Measurements from ENCODE around the gene SERINC5. TPM values are rescaled to one million over a fixed set of nuclear protein-coding genes. Genes with fewer than 3 reads are reported as not detected.

Gene SERINC5
- total RNA-seq, 1 experiment from 2014 or later, result 52.3 TPM

DNA sequence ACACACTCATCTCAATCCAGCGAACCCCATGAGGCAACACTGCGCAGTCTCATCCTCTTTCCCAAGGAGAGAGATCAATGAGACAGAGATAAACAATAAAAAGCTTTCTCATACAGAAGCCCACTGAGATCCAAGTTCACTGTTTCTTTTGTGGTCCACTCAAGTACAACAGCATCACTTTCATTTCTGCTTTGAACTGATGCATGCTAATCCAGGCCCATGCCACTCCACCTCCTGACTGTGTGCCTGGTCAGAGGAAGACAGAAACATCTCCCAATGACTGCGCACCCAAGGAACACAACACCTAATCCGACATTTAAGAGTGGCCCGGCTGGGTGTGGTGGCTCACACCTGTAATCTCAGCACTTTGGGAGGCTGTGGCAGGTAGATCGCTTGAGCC is 104.0 kb downstream of the SERINC5 start:
- Histone ChIP-seq H2BK20ac (ENCODE audit: low read depth, low read length, poor library complexity, severe bottlenecking) (no peak overlapping the region), H2BK120ac (ENCODE audit: low read depth, low read length, poor library complexity, severe bottlenecking) (no peak overlapping the region), H3K56ac (ENCODE audit: insufficient read length, low read depth, low read length) (no peak overlapping the region), H3K4ac (ENCODE audit: low read depth, low read length) (no peak overlapping the region), H3K27me3 (ENCODE audit: insufficient read depth, low read length) (no peaks in the 10 kb centered on the region), H3K4me1 (ENCODE audit: insufficient read depth, low read length) (peaks cover 3% of the 10 kb centered on the region; the same call in 1 of the 2 replicates), H4K8ac (replicated peaks; ENCODE audit: insufficient read length, low read depth, low read length) (no peak overlapping the region), H3K9me3 (ENCODE audit: control insufficient read depth, low read depth, low read length) (no peaks in the 10 kb centered on the region), H3K4me2 (ENCODE audit: insufficient read depth, insufficient read length, low read length) (no peak overlapping the region), H3K9ac (ENCODE audit: extremely low read depth, insufficient read length, low read length) (no peak overlapping the region), H2AFZ (ENCODE audit: low read length) (no peak overlapping the region), H3K23me2 (ENCODE audit: insufficient read length, low read depth, low read length, poor library complexity, severe bottlenecking) (no peaks in the 10 kb centered on the region), H3T11ph (ENCODE audit: low read length) (no peak overlapping the region), H3K79me1 (ENCODE audit: insufficient read depth, low read depth, low read length, poor library complexity, severe bottlenecking) (no peaks in the 10 kb centered on the region), H2BK12ac (ENCODE audit: insufficient read length, low read depth, low read length) (no peak overlapping the region), H4K5ac (ENCODE audit: insufficient read length, low read depth, low read length) (no peak overlapping the region), H3K23ac (ENCODE audit: insufficient read length, low read depth, low read length) (no peak overlapping the region), H4K91ac (ENCODE audit: insufficient read length, low read depth, low read length) (no peak overlapping the region), H2BK5ac (ENCODE audit: insufficient read length, low read length) (no peak overlapping the region), H3K18ac (ENCODE audit: insufficient read length, low read depth, low read length) (no peak overlapping the region), H2AK5ac (ENCODE audit: insufficient read length, low read length) (no peak overlapping the region), H3K14ac (ENCODE audit: insufficient read depth, low read length) (no peak overlapping the region), H3K79me2 (ENCODE audit: insufficient read depth, low read length) (no peaks in the 10 kb centered on the region), H4K20me1 (ENCODE audit: control insufficient read depth, insufficient read depth, insufficient read length) (no peaks in the 10 kb centered on the region), H3K27ac (ENCODE audit: insufficient read length, low read depth, low read length) (no peak overlapping the region), H2BK15ac (ENCODE audit: low read depth, low read length) (no peak overlapping the region)
- Mint-ChIP-seq H3K4me1 (peaks cover 34 to 35% of the 10 kb centered on the region in 2 experiments), H3K27me3 (ENCODE audit: low read depth) (no peaks in the 10 kb centered on the region), H3K9me3 (no peaks in the 10 kb centered on the region), H3K4me3 (no peak overlapping the region), H3K36me3 (ENCODE audit: insufficient read depth in 1 of 3, low read depth in 3 of 3) (peaks cover 13 to 63% (median 16%) of the 10 kb centered on the region in 3 experiments), H3K27ac (peak overlapping the region in 2 of 3 experiments; percentile 66 to 89; a peak in 3 of 7 replicates)
- DNase-seq, result no peak
- TF ChIP-seq, protein P1, sequence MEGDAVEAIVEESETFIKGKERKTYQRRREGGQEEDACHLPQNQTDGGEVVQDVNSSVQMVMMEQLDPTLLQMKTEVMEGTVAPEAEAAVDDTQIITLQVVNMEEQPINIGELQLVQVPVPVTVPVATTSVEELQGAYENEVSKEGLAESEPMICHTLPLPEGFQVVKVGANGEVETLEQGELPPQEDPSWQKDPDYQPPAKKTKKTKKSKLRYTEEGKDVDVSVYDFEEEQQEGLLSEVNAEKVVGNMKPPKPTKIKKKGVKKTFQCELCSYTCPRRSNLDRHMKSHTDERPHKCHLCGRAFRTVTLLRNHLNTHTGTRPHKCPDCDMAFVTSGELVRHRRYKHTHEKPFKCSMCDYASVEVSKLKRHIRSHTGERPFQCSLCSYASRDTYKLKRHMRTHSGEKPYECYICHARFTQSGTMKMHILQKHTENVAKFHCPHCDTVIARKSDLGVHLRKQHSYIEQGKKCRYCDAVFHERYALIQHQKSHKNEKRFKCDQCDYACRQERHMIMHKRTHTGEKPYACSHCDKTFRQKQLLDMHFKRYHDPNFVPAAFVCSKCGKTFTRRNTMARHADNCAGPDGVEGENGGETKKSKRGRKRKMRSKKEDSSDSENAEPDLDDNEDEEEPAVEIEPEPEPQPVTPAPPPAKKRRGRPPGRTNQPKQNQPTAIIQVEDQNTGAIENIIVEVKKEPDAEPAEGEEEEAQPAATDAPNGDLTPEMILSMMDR (conservative IDR thresholded peaks at IDR 0.05), result no peak
- WGBS (ENCODE audit: extremely low coverage, insufficient read length, low lambda C conversion rate), result no CpG with 5 or more reads among the region's 6 CpGs

Measured in H9 (cell line).